SK-N-MC (cell line): ENCODE data around the gene DLGAP1.

Source experiments
- EZH2 ChIP-seq: fragments of 200-600 bp; sonication (generic); IDR thresholded peaks from one replicate; pipeline ENCODE4 v1.6.1; 2017; ENCODE audit warnings: antibody characterized with exemption
- POLR2AphosphoS5 ChIP-seq: IDR thresholded peaks from 2 replicates; pipeline ENCODE4 v1.6.1; 2012; ENCODE audit warnings: mild to moderate bottlenecking, low read depth, low read length, borderline replicate concordance

DNA sequence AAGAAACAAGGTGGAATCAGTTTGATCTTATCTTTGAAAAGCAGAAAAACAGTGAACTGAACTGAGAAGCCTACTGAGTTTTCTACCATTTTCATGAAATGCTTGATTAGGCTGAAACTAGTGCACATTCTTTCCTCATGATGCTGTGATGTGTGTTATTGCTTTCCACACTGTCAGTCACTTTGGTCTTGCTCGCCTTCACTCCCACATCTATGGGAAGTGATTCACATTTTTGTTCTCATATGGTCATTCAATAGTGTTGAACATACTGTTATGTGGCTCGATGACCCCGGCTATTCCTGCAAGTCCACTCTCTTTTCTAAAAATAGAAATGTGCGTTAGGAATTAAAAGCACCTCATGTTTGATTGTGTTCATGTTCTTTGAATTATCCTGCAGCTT, 875.4 kb downstream of the DLGAP1 start:
- TF ChIP-seq POLR2AphosphoS5 (no peak), EZH2 (no peak)
